HepG2 (cell line): ENCODE results near the gene CTRB2. TPM values are rescaled to one million over a fixed set of nuclear protein-coding genes. Genes with fewer than 3 reads are reported as not detected.

ENCODE experiments used
- TBX2 ChIP-seq: sonication (generic); formaldehyde crosslinking; IDR thresholded peaks from 2 replicates; pipeline ENCODE4 v1.5.0; 2020; ENCODE audit warnings: missing genetic modification reagents, mild to moderate bottlenecking, borderline replicate concordance
- ZNF776 ChIP-seq: sonication (generic); formaldehyde crosslinking; IDR thresholded peaks from 2 replicates; pipeline ENCODE4 v1.4.0; 2020; ENCODE audit warnings: mild to moderate bottlenecking, missing genetic modification reagents
- ZNF782 ChIP-seq: sonication (generic); formaldehyde crosslinking; IDR thresholded peaks from 2 replicates; pipeline ENCODE4 v1.4.0; 2020; ENCODE audit warnings: missing genetic modification reagents, mild to moderate bottlenecking, borderline replicate concordance
- polyA plus RNA-seq, 8 experiments: library from polyadenylated mRNA; depleted of rRNA in 3 of 8; stranded (reverse) in 7 of 8; unstranded in 1 of 8; fragments of >200 nt; fragmentation: Illumina TruSeq in 4 of 8; extraction: Trizol in 4 of 8; gene quantifications; 2 replicates each; pipeline versions ENCODE4 v1.2.1 to v1.2.3, GENCODE V29; 2011 to 2016; ENCODE audit warnings: low read depth in 4 of 8, missing spikeins in 1 of 8, mixed read lengths in 1 of 8; ENCODE audit not compliant: insufficient read depth in 1 of 8
- total RNA-seq, 5 experiments: library from RNA; depleted of rRNA; stranded (reverse); fragments of >200 nt; fragmentation: Illumina TruSeq; extraction: Trizol; gene quantifications; 2 replicates each; pipeline ENCODE4 v1.2.3, GENCODE V29; 2016; ENCODE audit warnings: low read depth in 1 of 5

CTRB2 gene
- total and polyA plus RNA-seq, 2 of the 13 experiments (the other 11 are each of a cell fraction or from before 2014, with no cell fraction given) = 0.13 TPM; not detected in 1

- TF ChIP-seq ZNF782 (CRISPR knock-in tag) (no peak), TBX2 (CRISPR knock-in tag) (no peak), ZNF776 (CRISPR knock-in tag) (no peak)
Measured at GRCh38 chr16:75160386-75160785, 46.6 kb downstream of the CTRB2 start (continued).

Other genes with a start within 250 kb of the CTRB2 start
- gene WDR59, start 222.0 kb downstream of the CTRB2 start, total RNA-seq (2016; rRNA removed; fragmentation: Illumina TruSeq; extraction: Trizol) = 59.6 and 65.2 TPM in 2 replicates
- 305 and 306 TPM in 2 replicates for gene WDR59, start 222.0 kb downstream of the CTRB2 start, polyA plus RNA-seq (2011; rRNA removed)
- gene ZNRF1, start 208.1 kb downstream of the CTRB2 start, total RNA-seq (2016; rRNA removed; fragmentation: Illumina TruSeq; extraction: Trizol) = 32.3 and 43.9 TPM in 2 replicates
- 57.8 and 58.7 TPM in 2 replicates for gene ZNRF1, start 208.1 kb downstream of the CTRB2 start, polyA plus RNA-seq (2011; rRNA removed)
- gene LDHD, start 90.4 kb downstream of the CTRB2 start, total RNA-seq (2016; rRNA removed; fragmentation: Illumina TruSeq; extraction: Trizol) = 9.1 and 9.3 TPM in 2 replicates
- gene LDHD, start 90.4 kb downstream of the CTRB2 start, polyA plus RNA-seq (2011; rRNA removed) = 9.8 and 12.1 TPM in 2 replicates
- gene ZFP1, start 58.6 kb downstream of the CTRB2 start, total RNA-seq (2016; rRNA removed; fragmentation: Illumina TruSeq; extraction: Trizol) = 14.0 and 18.8 TPM in 2 replicates
- 6.6 and 8.3 TPM in 2 replicates for gene ZFP1, start 58.6 kb downstream of the CTRB2 start, polyA plus RNA-seq (2011; rRNA removed)
- not detected in 2 replicates for gene CTRB1, start 11.8 kb upstream of the CTRB2 start, total RNA-seq (2016; rRNA removed; fragmentation: Illumina TruSeq; extraction: Trizol)
- 0.55 TPM in 1 of 2 replicates, not detected in the other for gene CTRB1, start 11.8 kb upstream of the CTRB2 start, polyA plus RNA-seq (2011; rRNA removed)
- 35.9 and 48.1 TPM in 2 replicates for gene BCAR1, start 44.5 kb upstream of the CTRB2 start, total RNA-seq (2016; rRNA removed; fragmentation: Illumina TruSeq; extraction: Trizol)
- 51.7 and 57.8 TPM in 2 replicates for gene BCAR1, start 44.5 kb upstream of the CTRB2 start, polyA plus RNA-seq (2011; rRNA removed)
- 153 and 198 TPM in 2 replicates for gene CFDP1, start 226.3 kb upstream of the CTRB2 start, total RNA-seq (2016; rRNA removed; fragmentation: Illumina TruSeq; extraction: Trizol)
- gene CFDP1, start 226.3 kb upstream of the CTRB2 start, polyA plus RNA-seq (2011; rRNA removed) = 59.8 and 78.6 TPM in 2 replicates